ENCODE measurements around the gene ZNF710.
A peak's percentile ranks its signal among the peaks of the same experiment; 100 is the strongest.

The ZNF710 gene

DNA sequence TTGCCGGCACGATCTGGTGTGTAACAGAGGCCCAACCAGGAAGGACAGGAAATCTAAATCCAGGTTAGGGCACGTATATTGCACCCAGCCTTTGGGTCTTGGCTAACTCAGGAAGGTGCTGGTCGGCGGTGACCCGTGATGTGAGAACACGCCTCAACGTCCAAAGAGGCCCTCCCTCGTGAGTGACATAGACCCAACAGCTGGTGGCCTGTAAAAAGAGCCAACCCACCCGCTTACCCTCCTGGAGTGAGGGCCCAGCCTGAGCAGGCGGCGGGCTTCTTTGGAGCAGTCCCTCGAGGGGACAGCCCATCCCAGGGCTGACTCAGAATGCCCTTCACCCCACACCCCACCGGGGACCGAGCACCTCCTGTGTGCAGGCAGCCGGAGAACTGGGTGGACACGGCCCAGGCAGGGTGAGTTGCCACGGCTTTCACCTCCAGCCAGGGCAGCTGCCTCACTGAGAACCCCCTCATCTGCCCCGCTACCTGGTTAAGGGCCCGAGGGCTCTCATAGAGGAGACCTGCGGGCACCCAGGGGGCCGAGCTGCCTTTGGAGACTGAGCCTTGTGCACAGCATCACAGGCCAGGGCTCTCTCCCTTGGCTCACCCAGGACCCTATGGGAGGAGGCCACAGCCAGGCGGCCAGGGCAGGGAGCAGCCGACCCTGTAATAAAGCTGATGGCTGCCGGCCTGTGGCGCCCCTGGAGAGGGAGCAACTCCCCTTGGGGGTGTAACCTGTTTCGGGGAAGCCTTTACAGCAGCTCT lies 41.8 kb downstream of the ZNF710 start:
- peaks cover 9% of the 10 kb centered on the region for H3K36me3 Mint-ChIP-seq (ENCODE audit: insufficient read depth)
- no peaks in the 10 kb centered on the region for H3K9me3 Mint-ChIP-seq
- peaks cover 28 to 31% of the 10 kb centered on the region in 2 donors for H3K4me1 Mint-ChIP-seq (ENCODE audit: low read depth in 2 of 2)
- no peak overlapping the region for H3K4me3 Mint-ChIP-seq
- no peak for ATAC-seq (replicated peaks)
- H3K27me3 Mint-ChIP-seq = no peaks in the 10 kb centered on the region
- no peak for DNase-seq
- H3K27ac Mint-ChIP-seq = peak overlapping the region in 1 of 2 donors; percentile 62

GRCh38 chr15:90043530-90044010 lies 42.4 kb downstream of the ZNF710 start:
- Mint-ChIP-seq H3K27me3 (no peaks in the 10 kb centered on the region), H3K36me3 (ENCODE audit: insufficient read depth) (peaks cover 3% of the 10 kb centered on the region), H3K4me3 (no peak overlapping the region), H3K4me1 (ENCODE audit: low read depth in 2 of 2) (peaks cover 22 to 25% of the 10 kb centered on the region in 2 donors), H3K27ac (peak overlapping the region in 1 of 2 donors; percentile 62), H3K9me3 (no peaks in the 10 kb centered on the region)
- ATAC-seq (replicated peaks) = no peak
- no peak for DNase-seq

GRCh38 chr15:90044191-90044590 lies 43.1 kb downstream of the ZNF710 start:
- H3K4me3 Mint-ChIP-seq = no peak overlapping the region
- H3K27me3 Mint-ChIP-seq = no peaks in the 10 kb centered on the region
- peaks cover 2% of the 10 kb centered on the region for H3K36me3 Mint-ChIP-seq (ENCODE audit: insufficient read depth)
- H3K27ac Mint-ChIP-seq = no peak overlapping the region
- H3K9me3 Mint-ChIP-seq = no peaks in the 10 kb centered on the region
- ATAC-seq (replicated peaks) (no peak), DNase-seq (no peak)
- peaks cover 24 to 26% of the 10 kb centered on the region in 2 donors for H3K4me1 Mint-ChIP-seq (ENCODE audit: low read depth in 2 of 2)

DNA sequence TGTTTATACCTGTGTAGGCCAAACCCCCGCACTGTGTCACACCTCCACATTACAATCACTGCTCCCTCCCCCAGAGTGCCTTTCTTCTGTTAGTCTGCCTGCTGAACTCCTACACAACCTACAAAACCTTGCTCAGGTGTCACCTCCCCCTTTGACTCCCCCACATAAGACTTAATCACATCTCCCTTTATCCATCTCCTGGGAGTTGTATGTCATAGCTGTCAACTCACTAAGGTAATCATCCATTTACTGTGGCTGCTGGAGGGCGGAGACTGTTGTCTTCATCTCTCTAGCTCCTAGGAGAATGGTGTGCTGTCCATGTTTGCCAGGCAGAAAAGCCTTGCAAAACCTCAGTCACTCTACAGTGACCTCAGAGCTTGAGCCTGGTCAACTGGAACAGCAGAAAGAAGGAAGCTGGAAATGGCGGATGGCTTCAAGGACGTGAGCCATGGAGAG lies 43.8 kb downstream of the ZNF710 start:
- Mint-ChIP-seq H3K4me1 (ENCODE audit: low read depth in 2 of 2) (peaks cover 28 to 33% of the 10 kb centered on the region in 2 donors), H3K9me3 (no peaks in the 10 kb centered on the region), H3K27me3 (no peaks in the 10 kb centered on the region), H3K27ac (peak overlapping the region; percentile 67 to 88), H3K4me3 (no peak overlapping the region), H3K36me3 (ENCODE audit: insufficient read depth) (peaks cover 2% of the 10 kb centered on the region)
- ATAC-seq (replicated peaks) (no peak), DNase-seq (no peak)

DNA sequence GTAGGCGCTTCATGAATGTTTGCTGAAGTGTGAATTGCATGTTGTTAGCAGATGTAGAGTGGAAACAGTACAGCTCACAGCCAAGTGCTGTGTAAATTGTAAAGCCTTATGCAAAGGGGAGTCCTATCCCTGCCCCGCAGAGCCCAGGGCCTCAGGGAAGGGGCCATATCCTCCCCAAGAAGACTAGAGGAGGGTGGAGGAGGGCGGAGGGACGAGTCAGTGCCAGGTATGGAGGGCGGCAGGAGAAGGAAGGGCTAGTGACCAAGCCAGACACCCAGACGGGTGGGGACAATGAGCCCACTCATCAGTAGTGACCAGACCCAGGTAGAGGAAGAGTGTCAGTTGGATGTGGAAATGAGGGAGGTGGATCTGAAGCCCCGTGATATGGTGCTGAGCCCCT lies 45.2 kb downstream of the ZNF710 start:
- Mint-ChIP-seq H3K4me3 (no peak overlapping the region), H3K4me1 (ENCODE audit: low read depth in 2 of 2) (peaks cover 30 to 34% of the 10 kb centered on the region in 2 donors), H3K27me3 (no peaks in the 10 kb centered on the region), H3K36me3 (ENCODE audit: insufficient read depth) (peaks cover 1% of the 10 kb centered on the region), H3K9me3 (no peaks in the 10 kb centered on the region), H3K27ac (peak overlapping the region in 1 of 2 donors; percentile 64)
- DNase-seq (no peak), ATAC-seq (replicated peaks) (no peak)

GRCh38 chr15:90046911-90047392 lies 45.8 kb downstream of the ZNF710 start:
- ATAC-seq (replicated peaks) (no peak), DNase-seq (no peak)
- Mint-ChIP-seq H3K27ac (peak overlapping the region in 1 of 2 donors; percentile 64), H3K4me1 (ENCODE audit: low read depth in 2 of 2) (peaks cover 30 to 34% of the 10 kb centered on the region in 2 donors), H3K27me3 (no peaks in the 10 kb centered on the region), H3K36me3 (ENCODE audit: insufficient read depth) (no peaks in the 10 kb centered on the region), H3K4me3 (no peak overlapping the region), H3K9me3 (no peaks in the 10 kb centered on the region)

DNA sequence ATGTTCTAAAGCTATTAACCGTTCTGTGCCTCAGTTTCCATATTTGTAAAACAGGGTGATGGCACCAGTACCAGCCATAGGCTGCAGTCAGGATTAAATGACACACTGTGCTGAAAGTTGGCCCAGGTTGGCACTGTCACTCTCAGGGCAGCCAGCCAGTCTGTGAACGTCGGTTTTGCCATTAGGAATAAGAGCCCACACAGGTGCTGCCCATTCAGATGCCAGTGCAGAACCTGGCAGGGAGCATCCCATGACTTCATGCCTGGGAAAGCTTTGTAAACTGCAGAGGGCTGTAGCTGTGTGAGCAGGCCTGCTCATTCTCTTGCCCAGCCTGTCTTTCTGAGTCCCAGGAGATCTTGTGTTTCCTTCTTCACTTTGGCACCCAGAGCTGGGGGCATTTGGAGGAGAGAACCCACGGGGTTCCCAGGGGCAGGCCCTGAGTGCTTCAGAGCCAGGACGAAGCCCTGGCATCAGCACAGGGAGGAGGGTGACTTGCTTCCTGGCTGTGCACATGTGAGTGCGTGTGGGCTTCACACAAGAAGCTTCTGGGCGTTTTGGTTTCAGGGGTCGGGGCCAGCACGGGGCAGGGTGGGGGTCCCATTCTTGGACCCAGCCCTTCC lies 46.9 kb downstream of the ZNF710 start:
- H3K27ac Mint-ChIP-seq = no peak overlapping the region
- ATAC-seq (replicated peaks) = no peak
- no peak for DNase-seq
- no peaks in the 10 kb centered on the region for H3K9me3 Mint-ChIP-seq
- H3K36me3 Mint-ChIP-seq (ENCODE audit: insufficient read depth) = peaks cover 3% of the 10 kb centered on the region
- H3K27me3 Mint-ChIP-seq = no peaks in the 10 kb centered on the region
- H3K4me1 Mint-ChIP-seq (ENCODE audit: low read depth in 2 of 2) = peaks cover 30 to 34% of the 10 kb centered on the region in 2 donors
- no peak overlapping the region for H3K4me3 Mint-ChIP-seq

GRCh38 chr15:90049030-90049429 lies 47.9 kb downstream of the ZNF710 start:
- no peaks in the 10 kb centered on the region for H3K27me3 Mint-ChIP-seq
- peaks cover 3% of the 10 kb centered on the region for H3K36me3 Mint-ChIP-seq (ENCODE audit: insufficient read depth)
- H3K27ac Mint-ChIP-seq = peak overlapping the region in 1 of 2 donors; percentile 75
- H3K4me1 Mint-ChIP-seq (ENCODE audit: low read depth in 2 of 2) = peaks cover 34 to 36% of the 10 kb centered on the region in 2 donors
- no peaks in the 10 kb centered on the region for H3K9me3 Mint-ChIP-seq
- ATAC-seq (replicated peaks) (no peak), DNase-seq (no peak)
- H3K4me3 Mint-ChIP-seq = no peak overlapping the region

DNA sequence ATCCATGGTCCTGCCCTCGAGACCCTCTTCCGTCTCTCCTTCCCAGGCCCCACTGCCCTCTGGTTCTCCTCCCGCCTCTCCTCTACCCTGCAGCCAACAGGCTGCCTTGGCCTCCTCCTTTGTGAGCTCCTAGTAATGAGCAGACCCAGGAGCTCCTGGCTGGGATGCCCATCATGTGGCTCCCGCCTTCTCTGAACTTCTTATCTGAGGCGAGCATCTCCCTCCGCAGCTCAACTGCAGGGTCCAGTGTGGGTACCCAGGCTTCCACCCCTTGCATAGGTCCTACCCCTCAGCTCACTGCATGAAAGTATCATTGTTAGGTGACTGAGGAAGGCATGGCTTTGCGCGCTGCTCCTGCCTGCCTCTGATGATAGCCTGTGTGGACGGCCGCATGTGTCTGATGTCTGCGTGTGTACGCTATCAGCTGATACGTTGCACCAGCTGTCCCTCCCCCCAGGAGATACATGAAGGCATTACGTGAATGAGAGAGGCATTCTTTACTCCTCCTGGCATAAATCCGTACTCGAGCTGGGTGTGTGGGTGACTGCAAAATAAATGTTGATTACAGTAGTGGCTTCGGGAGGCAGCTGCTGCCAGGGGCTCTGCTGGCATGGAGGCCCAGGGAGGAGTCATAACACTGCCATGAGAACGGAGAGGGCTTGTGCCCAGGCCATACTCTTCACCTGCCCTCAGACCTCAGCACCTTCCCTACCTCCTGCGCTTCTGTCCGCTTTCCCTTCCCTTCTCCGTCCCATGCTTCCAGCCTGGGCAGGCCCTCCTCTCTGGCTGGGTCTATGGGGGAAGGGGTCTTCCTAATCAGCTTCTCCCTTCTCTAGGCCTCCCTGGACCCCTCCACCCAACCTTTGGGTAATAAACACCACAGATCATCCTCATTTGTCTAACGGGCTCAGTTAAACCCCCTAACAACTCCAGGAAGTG lies 48.8 kb downstream of the ZNF710 start:
- Mint-ChIP-seq H3K27ac (peak overlapping the region in 1 of 2 donors; percentile 75), H3K36me3 (ENCODE audit: insufficient read depth) (peaks cover 3% of the 10 kb centered on the region), H3K4me1 (ENCODE audit: low read depth in 2 of 2) (peaks cover 36% of the 10 kb centered on the region in 2 donors)

DNA sequence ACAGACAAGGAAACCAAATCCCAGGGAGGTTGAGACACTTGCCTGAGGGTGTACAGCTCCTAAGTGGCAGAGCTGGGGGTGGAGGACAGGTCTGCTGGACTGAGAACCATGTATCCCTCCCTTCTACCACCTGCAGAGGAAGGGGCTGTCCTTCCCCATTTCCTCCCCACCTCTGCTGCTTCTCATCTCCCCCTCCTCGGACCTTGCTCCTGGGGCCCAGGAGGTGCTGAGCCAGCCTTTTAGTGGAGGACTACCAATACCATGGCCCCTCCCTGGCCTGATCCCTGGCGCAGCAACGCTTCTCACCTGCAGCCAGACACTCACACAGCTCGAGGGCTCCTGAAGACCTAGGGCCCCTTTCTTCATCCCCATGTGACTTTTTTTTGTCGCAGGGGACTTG lies 50.8 kb downstream of the ZNF710 start:
- DNase-seq = no peak
- ATAC-seq (replicated peaks) = no peak
- Mint-ChIP-seq H3K27ac (no peak overlapping the region), H3K27me3 (no peaks in the 10 kb centered on the region), H3K4me3 (no peak overlapping the region), H3K9me3 (no peaks in the 10 kb centered on the region), H3K4me1 (ENCODE audit: low read depth in 2 of 2) (peaks cover 21 to 22% of the 10 kb centered on the region in 2 donors), H3K36me3 (ENCODE audit: insufficient read depth) (peaks cover 3% of the 10 kb centered on the region)

More for the DNA sequence above, 48.8 kb downstream of the ZNF710 start:
- DNase-seq (no peak), ATAC-seq (replicated peaks) (no peak)
- Mint-ChIP-seq H3K9me3 (no peaks in the 10 kb centered on the region), H3K4me3 (peak overlapping the region in 1 of 2 donors; percentile 28), H3K27me3 (no peaks in the 10 kb centered on the region)

- H3K4me1 Mint-ChIP-seq (ENCODE audit: low read depth in 2 of 2) = peaks cover 26 to 32% of the 10 kb centered on the region in 2 donors
- no peak for DNase-seq
- no peak overlapping the region for H3K4me3 Mint-ChIP-seq
- H3K27me3 Mint-ChIP-seq = no peaks in the 10 kb centered on the region
- H3K27ac Mint-ChIP-seq = peak overlapping the region; percentile 1 to 65
- H3K9me3 Mint-ChIP-seq = no peaks in the 10 kb centered on the region
- ATAC-seq (replicated peaks) = no peak
- peaks cover 3% of the 10 kb centered on the region for H3K36me3 Mint-ChIP-seq (ENCODE audit: insufficient read depth)
Measured at GRCh38 chr15:90053685-90054466, 52.8 kb downstream of the ZNF710 start.

GRCh38 chr15:90054618-90055097 lies 53.5 kb downstream of the ZNF710 start:
- ATAC-seq (replicated peaks) (no peak), DNase-seq (no peak)
- Mint-ChIP-seq H3K4me1 (ENCODE audit: low read depth in 2 of 2) (peaks cover 29 to 34% of the 10 kb centered on the region in 2 donors), H3K36me3 (ENCODE audit: insufficient read depth) (peaks cover 3% of the 10 kb centered on the region), H3K27ac (peak overlapping the region; percentile 1 to 30), H3K9me3 (no peaks in the 10 kb centered on the region), H3K27me3 (no peaks in the 10 kb centered on the region), H3K4me3 (no peak overlapping the region)
